ENCODE results near the gene PIAS1. TPM values are rescaled to one million over a fixed set of nuclear protein-coding genes. Genes with fewer than 3 reads are reported as not detected.

PIAS1 gene
- total RNA-seq, 1 experiment from 2014 or later = 29.7 TPM

GRCh38 chr15:68113273-68113672, 59.2 kb downstream of the PIAS1 start:
- ChIA-PET CTCF (interaction anchor here (0.9 kb wide), 1 partner anchor 14 kb away, joined by 3 read pairs; no protein-coding TSS in a partner anchor), POLR2A (no interaction called here)
- TF ChIP-seq, protein P1, sequence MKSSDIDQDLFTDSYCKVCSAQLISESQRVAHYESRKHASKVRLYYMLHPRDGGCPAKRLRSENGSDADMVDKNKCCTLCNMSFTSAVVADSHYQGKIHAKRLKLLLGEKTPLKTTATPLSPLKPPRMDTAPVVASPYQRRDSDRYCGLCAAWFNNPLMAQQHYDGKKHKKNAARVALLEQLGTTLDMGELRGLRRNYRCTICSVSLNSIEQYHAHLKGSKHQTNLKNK (CRISPR knock-in tag; IDR thresholded peaks at IDR 0.05) = no peak
- TF ChIP-seq ZBTB21 (CRISPR knock-in tag; IDR thresholded peaks at IDR 0.05; ENCODE audit: borderline replicate concordance) = no peak
- no peak for TF ChIP-seq ATF1 (CRISPR knock-in tag; IDR thresholded peaks at IDR 0.05)
- no peak for TF ChIP-seq SMAD3 (CRISPR knock-in tag; IDR thresholded peaks at IDR 0.05; ENCODE audit: borderline replicate concordance)
- TF ChIP-seq MXD4 (CRISPR knock-in tag; IDR thresholded peaks at IDR 0.05; ENCODE audit: borderline replicate concordance) = no peak
- TF ChIP-seq NFE2L1 (CRISPR knock-in tag; IDR thresholded peaks at IDR 0.05) = no peak
- no peak for TF ChIP-seq SMAD4 (CRISPR knock-in tag; IDR thresholded peaks at IDR 0.05)
- no peak for TF ChIP-seq TEAD1 (CRISPR knock-in tag; IDR thresholded peaks at IDR 0.05)
- TF ChIP-seq JAZF1 (CRISPR knock-in tag; IDR thresholded peaks at IDR 0.05) = no peak
- no peak for TF ChIP-seq NR3C1 (CRISPR knock-in tag; conservative IDR thresholded peaks at IDR 0.05; ENCODE audit: low read depth)
- no peak for TF ChIP-seq CREB1 (CRISPR knock-in tag; IDR thresholded peaks at IDR 0.05)
- TF ChIP-seq USF2 (CRISPR knock-in tag; IDR thresholded peaks at IDR 0.05) = no peak
- no peak for TF ChIP-seq GABPB1 (CRISPR knock-in tag; IDR thresholded peaks at IDR 0.05)
- no peak for TF ChIP-seq TEAD4 (CRISPR knock-in tag; IDR thresholded peaks at IDR 0.05)
- no peak for TF ChIP-seq ZNF317 (CRISPR knock-in tag; IDR thresholded peaks at IDR 0.05; ENCODE audit: borderline replicate concordance, low read depth)
- no peak for TF ChIP-seq ETV6 (CRISPR knock-in tag; IDR thresholded peaks at IDR 0.05)
- no peak for TF ChIP-seq CREM (CRISPR knock-in tag; IDR thresholded peaks at IDR 0.05)
- no peak for TF ChIP-seq ZNF396 (CRISPR knock-in tag; IDR thresholded peaks at IDR 0.05; ENCODE audit: borderline replicate concordance)
- no peak for TF ChIP-seq ZNF671 (CRISPR knock-in tag; IDR thresholded peaks at IDR 0.05)
- Mint-ChIP-seq H3K27me3 (ENCODE audit: low read depth) (no peaks in the 10 kb centered on the region), H3K4me3 (no peak overlapping the region), H3K9me3 (peaks cover 4% of the 10 kb centered on the region; the same call in 1 of the 2 replicates), H3K4me1 (no peaks in the 10 kb centered on the region), H3K27ac (no peak overlapping the region), H3K36me3 (no peaks in the 10 kb centered on the region)
- no peak for ATAC-seq
- DNase-seq (ENCODE audit: low spot score) = no peak

- no peak for ATAC-seq
- Mint-ChIP-seq H3K36me3 (no peaks in the 10 kb centered on the region; the same call in 1 of the 2 replicates), H3K4me1 (no peaks in the 10 kb centered on the region), H3K4me3 (no peak overlapping the region), H3K27ac (no peak overlapping the region), H3K27me3 (ENCODE audit: low read depth) (no peaks in the 10 kb centered on the region), H3K9me3 (peaks cover 8% of the 10 kb centered on the region)
- ChIA-PET CTCF (no interaction called here), POLR2A (no interaction called here)
- TF ChIP-seq TCF7 (CRISPR knock-in tag; IDR thresholded peaks at IDR 0.05; ENCODE audit: low read depth) (no peak), ZNF138 (CRISPR knock-in tag; conservative IDR thresholded peaks at IDR 0.05) (no peak)
- DNase-seq (ENCODE audit: low spot score) = no peak
These were observed 59.6 kb downstream of the PIAS1 start for GRCh38 chr15:68113751-68114150.

- no peak overlapping the region for H3K27ac Mint-ChIP-seq
- no peaks in the 10 kb centered on the region for H3K27me3 Mint-ChIP-seq (ENCODE audit: low read depth)
- TF ChIP-seq, protein P2, sequence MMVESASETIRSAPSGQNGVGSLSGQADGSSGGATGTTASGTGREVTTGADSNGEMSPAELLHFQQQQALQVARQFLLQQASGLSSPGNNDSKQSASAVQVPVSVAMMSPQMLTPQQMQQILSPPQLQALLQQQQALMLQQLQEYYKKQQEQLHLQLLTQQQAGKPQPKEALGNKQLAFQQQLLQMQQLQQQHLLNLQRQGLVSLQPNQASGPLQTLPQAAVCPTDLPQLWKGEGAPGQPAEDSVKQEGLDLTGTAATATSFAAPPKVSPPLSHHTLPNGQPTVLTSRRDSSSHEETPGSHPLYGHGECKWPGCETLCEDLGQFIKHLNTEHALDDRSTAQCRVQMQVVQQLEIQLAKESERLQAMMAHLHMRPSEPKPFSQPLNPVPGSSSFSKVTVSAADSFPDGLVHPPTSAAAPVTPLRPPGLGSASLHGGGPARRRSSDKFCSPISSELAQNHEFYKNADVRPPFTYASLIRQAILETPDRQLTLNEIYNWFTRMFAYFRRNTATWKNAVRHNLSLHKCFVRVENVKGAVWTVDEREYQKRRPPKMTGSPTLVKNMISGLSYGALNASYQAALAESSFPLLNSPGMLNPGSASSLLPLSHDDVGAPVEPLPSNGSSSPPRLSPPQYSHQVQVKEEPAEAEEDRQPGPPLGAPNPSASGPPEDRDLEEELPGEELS (CRISPR knock-in tag; IDR thresholded peaks at IDR 0.05) = no peak
- TF ChIP-seq OVOL2 (CRISPR knock-in tag; IDR thresholded peaks at IDR 0.05; ENCODE audit: borderline replicate concordance) (no peak), SMAD4 (CRISPR knock-in tag; IDR thresholded peaks at IDR 0.05) (no peak)
- TF ChIP-seq, protein P3, sequence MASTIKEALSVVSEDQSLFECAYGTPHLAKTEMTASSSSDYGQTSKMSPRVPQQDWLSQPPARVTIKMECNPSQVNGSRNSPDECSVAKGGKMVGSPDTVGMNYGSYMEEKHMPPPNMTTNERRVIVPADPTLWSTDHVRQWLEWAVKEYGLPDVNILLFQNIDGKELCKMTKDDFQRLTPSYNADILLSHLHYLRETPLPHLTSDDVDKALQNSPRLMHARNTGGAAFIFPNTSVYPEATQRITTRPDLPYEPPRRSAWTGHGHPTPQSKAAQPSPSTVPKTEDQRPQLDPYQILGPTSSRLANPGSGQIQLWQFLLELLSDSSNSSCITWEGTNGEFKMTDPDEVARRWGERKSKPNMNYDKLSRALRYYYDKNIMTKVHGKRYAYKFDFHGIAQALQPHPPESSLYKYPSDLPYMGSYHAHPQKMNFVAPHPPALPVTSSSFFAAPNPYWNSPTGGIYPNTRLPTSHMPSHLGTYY (CRISPR knock-in tag; IDR thresholded peaks at IDR 0.05) = no peak
- POLR2A ChIA-PET = no interaction called here
- CTCF ChIA-PET = no interaction called here
- H3K36me3 Mint-ChIP-seq = no peaks in the 10 kb centered on the region; the same call in 1 of the 2 replicates
- ATAC-seq (no peak), DNase-seq (ENCODE audit: low spot score) (no peak)
- no peaks in the 10 kb centered on the region for H3K4me1 Mint-ChIP-seq
- H3K4me3 Mint-ChIP-seq = no peak overlapping the region
- H3K9me3 Mint-ChIP-seq = peaks cover 9% of the 10 kb centered on the region
These were observed 60.2 kb downstream of the PIAS1 start for GRCh38 chr15:68114356-68114755.

Measured in WTC11 (cell line).